ENCODE data around the gene SLC28A1. TPM values are rescaled to one million over a fixed set of nuclear protein-coding genes. Genes with fewer than 3 reads are reported as not detected.

SLC28A1 gene
- total RNA-seq, 1 experiment from 2014 or later = not detected

DNA sequence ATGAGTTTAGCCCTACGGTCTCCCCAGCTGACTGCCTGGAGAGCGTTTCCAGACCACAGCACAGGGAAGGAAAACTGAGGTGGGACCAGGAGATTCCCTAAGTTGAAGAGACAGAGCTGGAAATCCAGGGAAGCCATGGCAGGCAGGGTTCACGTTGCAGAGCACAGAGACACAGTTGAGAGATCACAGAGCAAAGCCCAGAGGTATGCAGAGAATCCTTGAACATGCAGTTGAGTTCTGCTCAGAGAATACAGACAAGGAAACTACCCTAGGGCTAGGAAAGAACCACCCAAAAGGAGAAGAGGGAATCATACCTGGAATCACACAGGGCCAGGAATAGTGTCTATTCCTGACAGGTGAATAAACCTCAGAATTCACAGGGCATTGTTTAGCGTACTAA lies 14.3 kb downstream of the SLC28A1 start:
- Mint-ChIP-seq H3K27me3 (ENCODE audit: insufficient read depth, unreplicated experiment) (peaks cover 23% of the 10 kb centered on the region), H3K27ac (ENCODE audit: low read depth, unreplicated experiment) (no peak overlapping the region), H3K9me3 (ENCODE audit: unreplicated experiment) (no peaks in the 10 kb centered on the region), H3K4me1 (ENCODE audit: insufficient read depth, unreplicated experiment) (no peaks in the 10 kb centered on the region), H3K36me3 (ENCODE audit: insufficient read depth, unreplicated experiment) (no peaks in the 10 kb centered on the region), H3K4me3 (ENCODE audit: unreplicated experiment) (no peak overlapping the region)
- no peak for DNase-seq (ENCODE audit: unreplicated experiment)
- intact Hi-C loops (cut with micrococcal nuclease) = no loop called here
- BruUV-seq (replicated peaks) = no TSS peak
- TF ChIP-seq, protein P1, sequence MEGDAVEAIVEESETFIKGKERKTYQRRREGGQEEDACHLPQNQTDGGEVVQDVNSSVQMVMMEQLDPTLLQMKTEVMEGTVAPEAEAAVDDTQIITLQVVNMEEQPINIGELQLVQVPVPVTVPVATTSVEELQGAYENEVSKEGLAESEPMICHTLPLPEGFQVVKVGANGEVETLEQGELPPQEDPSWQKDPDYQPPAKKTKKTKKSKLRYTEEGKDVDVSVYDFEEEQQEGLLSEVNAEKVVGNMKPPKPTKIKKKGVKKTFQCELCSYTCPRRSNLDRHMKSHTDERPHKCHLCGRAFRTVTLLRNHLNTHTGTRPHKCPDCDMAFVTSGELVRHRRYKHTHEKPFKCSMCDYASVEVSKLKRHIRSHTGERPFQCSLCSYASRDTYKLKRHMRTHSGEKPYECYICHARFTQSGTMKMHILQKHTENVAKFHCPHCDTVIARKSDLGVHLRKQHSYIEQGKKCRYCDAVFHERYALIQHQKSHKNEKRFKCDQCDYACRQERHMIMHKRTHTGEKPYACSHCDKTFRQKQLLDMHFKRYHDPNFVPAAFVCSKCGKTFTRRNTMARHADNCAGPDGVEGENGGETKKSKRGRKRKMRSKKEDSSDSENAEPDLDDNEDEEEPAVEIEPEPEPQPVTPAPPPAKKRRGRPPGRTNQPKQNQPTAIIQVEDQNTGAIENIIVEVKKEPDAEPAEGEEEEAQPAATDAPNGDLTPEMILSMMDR (IDR thresholded peaks at IDR 0.05; ENCODE audit: unreplicated experiment) = no peak
- ChIA-PET CTCF (interaction anchor here (0.7 to 1.6 kb wide), 3 partner anchors 9 to 306 kb away, joined by 3 to 5 read pairs (median 4); no protein-coding TSS in a partner anchor), POLR2A (no interaction called here)

DNA sequence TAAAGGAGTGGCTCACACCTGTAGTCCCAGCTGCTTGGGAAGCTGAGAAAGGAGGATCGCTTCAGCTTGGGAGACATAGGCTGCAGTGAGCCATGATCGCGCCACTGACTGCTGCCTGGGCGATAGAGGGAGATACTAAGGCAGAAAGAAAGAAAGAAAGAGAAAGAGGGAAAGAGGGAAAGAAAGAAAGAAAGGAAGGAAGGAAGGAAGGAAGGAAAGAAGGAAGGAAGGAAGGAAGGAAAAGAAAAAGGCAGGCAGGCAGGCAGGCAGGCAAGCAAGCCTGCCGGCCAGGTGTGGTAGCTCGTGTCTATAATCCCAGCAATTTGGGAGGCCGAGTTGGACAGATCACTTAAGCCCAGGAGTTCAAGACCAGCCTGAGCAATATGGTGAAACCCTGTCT lies 15.3 kb downstream of the SLC28A1 start:
- no peak for DNase-seq (ENCODE audit: unreplicated experiment)
- Mint-ChIP-seq H3K4me1 (ENCODE audit: insufficient read depth, unreplicated experiment) (no peaks in the 10 kb centered on the region), H3K9me3 (ENCODE audit: unreplicated experiment) (no peaks in the 10 kb centered on the region), H3K27me3 (ENCODE audit: insufficient read depth, unreplicated experiment) (peaks cover 23% of the 10 kb centered on the region), H3K4me3 (ENCODE audit: unreplicated experiment) (no peak overlapping the region), H3K36me3 (ENCODE audit: insufficient read depth, unreplicated experiment) (no peaks in the 10 kb centered on the region), H3K27ac (ENCODE audit: low read depth, unreplicated experiment) (no peak overlapping the region)
- intact Hi-C loops (cut with micrococcal nuclease) = no loop called here
- ChIA-PET CTCF (no interaction called here), POLR2A (interaction anchor here (0.6 kb wide), 1 partner anchor 9 kb away, joined by 3 read pairs; no protein-coding TSS in a partner anchor)
- no TSS peak for BruUV-seq (replicated peaks)
- TF ChIP-seq, protein P1 (IDR thresholded peaks at IDR 0.05; ENCODE audit: unreplicated experiment) = no peak

DNA sequence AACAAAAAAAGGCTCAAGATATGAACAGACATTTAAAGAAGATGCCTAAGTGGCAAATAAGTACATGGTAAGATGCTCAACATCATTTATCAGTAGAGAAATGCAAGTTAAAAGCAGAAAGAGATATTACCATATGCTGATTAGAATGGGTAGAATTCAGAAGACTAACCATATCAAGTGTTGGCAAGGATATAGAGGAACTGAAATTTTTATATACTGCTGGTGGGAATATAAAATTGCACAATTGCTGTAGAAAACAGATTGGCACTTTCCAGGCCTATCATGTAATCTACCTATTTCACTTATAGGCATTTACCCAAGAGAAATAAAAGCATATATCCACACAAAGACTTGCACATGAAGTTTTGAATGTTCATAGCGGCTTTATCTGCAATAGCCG lies 17.1 kb downstream of the SLC28A1 start:
- H3K27me3 Mint-ChIP-seq (ENCODE audit: insufficient read depth, unreplicated experiment) = peaks cover 23% of the 10 kb centered on the region

DNA sequence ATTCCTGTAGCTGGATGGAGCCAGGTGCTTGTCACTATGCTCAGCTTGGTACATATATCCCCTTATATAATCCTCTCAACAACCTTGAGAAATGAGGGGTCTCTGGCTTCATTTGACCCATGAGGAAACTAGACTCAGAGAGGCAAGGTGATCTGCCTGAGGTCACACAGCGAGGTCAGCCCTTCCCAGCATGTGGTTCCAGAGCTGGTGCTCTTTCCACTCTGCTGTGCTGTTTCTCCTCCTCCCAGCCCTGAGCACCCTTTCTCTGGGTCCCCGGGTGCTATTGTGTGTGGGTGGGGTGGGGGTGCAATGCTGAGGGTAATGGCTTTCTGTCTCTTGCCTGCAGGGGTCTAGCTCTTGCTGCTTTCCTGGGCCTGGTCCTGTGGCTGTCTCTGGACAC lies 19.3 kb downstream of the SLC28A1 start:
- CTCF ChIA-PET = interaction anchor here (0.6 kb wide), 1 partner anchor 10 kb away, joined by 3 read pairs; no protein-coding TSS in a partner anchor
- no peak for DNase-seq (ENCODE audit: unreplicated experiment)
- BruUV-seq (replicated peaks) = no TSS peak
- POLR2A ChIA-PET = interaction anchor here (0.6 kb wide), 2 partner anchors 24 to 219 kb away, joined by 3 to 4 read pairs; no protein-coding TSS in a partner anchor
- intact Hi-C loops (cut with micrococcal nuclease) = no loop called here
- no peaks in the 10 kb centered on the region for H3K9me3 Mint-ChIP-seq (ENCODE audit: unreplicated experiment)
- H3K4me3 Mint-ChIP-seq (ENCODE audit: unreplicated experiment) = no peak overlapping the region
- TF ChIP-seq, protein P1 (IDR thresholded peaks at IDR 0.05; ENCODE audit: unreplicated experiment) = no peak
- H3K27ac Mint-ChIP-seq (ENCODE audit: low read depth, unreplicated experiment) = no peak overlapping the region
- no peaks in the 10 kb centered on the region for H3K4me1 Mint-ChIP-seq (ENCODE audit: insufficient read depth, unreplicated experiment)
- H3K27me3 Mint-ChIP-seq (ENCODE audit: insufficient read depth, unreplicated experiment) = peaks cover 15% of the 10 kb centered on the region
- H3K36me3 Mint-ChIP-seq (ENCODE audit: insufficient read depth, unreplicated experiment) = no peaks in the 10 kb centered on the region

More for the DNA sequence above, 17.1 kb downstream of the SLC28A1 start:
- CTCF ChIA-PET = no interaction called here
- H3K36me3 Mint-ChIP-seq (ENCODE audit: insufficient read depth, unreplicated experiment) = no peaks in the 10 kb centered on the region
- no peaks in the 10 kb centered on the region for H3K9me3 Mint-ChIP-seq (ENCODE audit: unreplicated experiment)
- POLR2A ChIA-PET = no interaction called here
- H3K27ac Mint-ChIP-seq (ENCODE audit: low read depth, unreplicated experiment) = no peak overlapping the region
- TF ChIP-seq, protein P1 (IDR thresholded peaks at IDR 0.05; ENCODE audit: unreplicated experiment) = no peak
- no peaks in the 10 kb centered on the region for H3K4me1 Mint-ChIP-seq (ENCODE audit: insufficient read depth, unreplicated experiment)
- BruUV-seq (replicated peaks) = no TSS peak
- no peak overlapping the region for H3K4me3 Mint-ChIP-seq (ENCODE audit: unreplicated experiment)
- DNase-seq (ENCODE audit: unreplicated experiment) = no peak
- intact Hi-C loops (cut with micrococcal nuclease) = no loop called here
